GM23248 (cell line): ENCODE measurements around the gene CLSTN3. TPM values are rescaled to one million over a fixed set of nuclear protein-coding genes. Genes with fewer than 3 reads are reported as not detected.

Experiments
- DNase-seq: peaks from one replicate; pipeline ENCODE4 v3.0.0-alpha.2; 2015
- H2AFZ ChIP-seq: fragments of 200-600 bp; sonication (generic); 2 replicates; pipeline ENCODE4 v1.6.1; 2016; ENCODE audit warnings: antibody characterized with exemption
- H3F3A ChIP-seq: fragments of 200-600 bp; sonication (generic); 2 replicates; pipeline ENCODE4 v1.6.1; 2016; ENCODE audit warnings: mild to moderate bottlenecking, antibody characterized with exemption, mixed run types; ENCODE audit not compliant: insufficient read depth
- H3K27ac ChIP-seq: fragments of 200-600 bp; sonication (generic); 2 replicates; pipeline ENCODE4 v1.5.1; 2016; ENCODE audit warnings: mild to moderate bottlenecking
- H3K27me3 ChIP-seq: fragments of 200-600 bp; sonication (generic); replicated peaks from 2 replicates; pipeline ENCODE4 v1.6.1; 2016; ENCODE audit warnings: mild to moderate bottlenecking; ENCODE audit not compliant: insufficient read depth
- H3K36me3 ChIP-seq: fragments of 200-600 bp; sonication (generic); 2 replicates; pipeline ENCODE4 v1.6.1; 2016; ENCODE audit warnings: low read depth, mild to moderate bottlenecking
- H3K4me1 ChIP-seq: fragments of 200-600 bp; sonication (generic); 2 replicates; pipeline ENCODE4 v1.6.1; 2016; ENCODE audit warnings: mild to moderate bottlenecking; ENCODE audit not compliant: insufficient read depth
- H3K4me2 ChIP-seq: fragments of 200-600 bp; sonication (generic); one replicate; pipeline ENCODE4 v1.6.1; 2016; ENCODE audit warnings: mild to moderate bottlenecking; ENCODE audit not compliant: unreplicated experiment
- H3K4me3 ChIP-seq: fragments of 200-600 bp; sonication (generic); 2 replicates; pipeline ENCODE4 v1.5.1; 2016; ENCODE audit warnings: mild to moderate bottlenecking
- H3K79me2 ChIP-seq: fragments of 200-600 bp; sonication (generic); 2 replicates; pipeline ENCODE4 v1.6.1; 2016; ENCODE audit warnings: mild to moderate bottlenecking; ENCODE audit not compliant: insufficient read depth
- H3K9ac ChIP-seq: fragments of 200-600 bp; sonication (generic); 2 replicates; pipeline ENCODE4 v1.6.1; 2016; ENCODE audit warnings: mild to moderate bottlenecking
- H3K9me2 ChIP-seq: fragments of 200-600 bp; sonication (generic); 2 replicates; pipeline ENCODE4 v1.6.1; 2016; ENCODE audit warnings: mixed run types, mild to moderate bottlenecking, moderate library complexity; ENCODE audit not compliant: insufficient read depth
- H3K9me3 ChIP-seq: fragments of 200-600 bp; sonication (generic); one replicate; pipeline ENCODE4 v1.6.1; 2017; ENCODE audit warnings: low read depth
- H4K20me1 ChIP-seq: fragments of 200-600 bp; sonication (generic); 2 replicates; pipeline ENCODE4 v1.6.0; 2016; ENCODE audit not compliant: insufficient read depth
- EZH2 ChIP-seq: fragments of 200-600 bp; sonication (generic); IDR thresholded peaks from 2 replicates; pipeline ENCODE4 v1.6.1; 2018; ENCODE audit warnings: antibody characterized with exemption, mild to moderate bottlenecking; ENCODE audit not compliant: insufficient read depth, poor library complexity, severe bottlenecking
- EZH2phosphoT487 ChIP-seq: fragments of 200-600 bp; sonication (generic); IDR thresholded peaks from 2 replicates; pipeline ENCODE4 v1.6.1; 2018; ENCODE audit warnings: antibody characterized with exemption, moderate library complexity, mild to moderate bottlenecking, low read depth; ENCODE audit not compliant: insufficient read depth
- WGBS, 2 experiments: methylation state at CpG; one replicate each; pipeline ENCODE4 v1.1.6; 2015 to 2017; ENCODE audit warnings: low lambda C conversion rate in 2 of 2, low coverage in 1 of 2; ENCODE audit errors: missing lambda C conversion rate in 2 of 2; 5-methylcytosine and 5-hydroxymethylcytosine counted together
- in situ Hi-C: fragments of 300-500 bp; cut with MboI; formaldehyde crosslinking; loops from 2 replicates; pipeline ENCODE4 v1.15.0; 2020
- polyA plus RNA-seq: library from polyadenylated mRNA; unstranded; fragments of >200 nt; fragmentation: Nextera tagmentation; extraction: Ambion mirVana; gene quantifications from 2 replicates; pipeline ENCODE4 v1.2.1, GENCODE V29; 2016
- total RNA-seq: library from RNA; depleted of rRNA; stranded (reverse); fragments of >200 nt; shearing (Covaris generic); gene quantifications from 2 replicates; pipeline ENCODE4 v1.2.3, GENCODE V29; 2014

Gene CLSTN3
- total and polyA plus RNA-seq, 2 experiments from 2014 or later, result 1.8 to 4.5 TPM

GRCh38 chr12:7129287-7129871, 792 bp upstream of the CLSTN3 start:
- Histone ChIP-seq H3F3A (no peaks in the 10 kb centered on the region), H4K20me1 (no peaks in the 10 kb centered on the region), H3K4me1 (peaks cover 11% of the 10 kb centered on the region; the same call in 1 of the 2 replicates), H3K4me3 (peak overlapping the region; percentile 67), H3K27ac (no peak overlapping the region), H3K79me2 (no peaks in the 10 kb centered on the region), H2AFZ (peak overlapping the region; percentile 46), H3K9me3 (no peaks in the 10 kb centered on the region), H3K9ac (peak overlapping the region; percentile 16; the same call in 1 of the 2 replicates), H3K9me2 (no peaks in the 10 kb centered on the region), H3K27me3 (no peaks in the 10 kb centered on the region), H3K4me2 (peak overlapping the region; percentile 77), H3K36me3 (no peaks in the 10 kb centered on the region)
- peak; percentile 19 for DNase-seq
- TF ChIP-seq EZH2, result no peak
- TF ChIP-seq EZH2phosphoT487, result no peak
- in situ Hi-C loops, result no loop called here
- 5 to 7% methylated on average over 19 of the region's 19 CpGs for WGBS, 2 experiments

GRCh38 chr12:7130701-7131501, 730 bp downstream of the CLSTN3 start:
- no peaks in the 10 kb centered on the region for H3K36me3 ChIP-seq
- H3K27me3 ChIP-seq, result no peaks in the 10 kb centered on the region
- H4K20me1 ChIP-seq, result no peaks in the 10 kb centered on the region
- in situ Hi-C loops, result no loop called here
- H3K4me3 ChIP-seq, result peak overlapping the region; percentile 67
- TF ChIP-seq EZH2, result no peak
- no peak for TF ChIP-seq EZH2phosphoT487
- H3K9me2 ChIP-seq, result no peaks in the 10 kb centered on the region
- WGBS, 2 experiments, result 7 to 9% methylated on average over 29 to 32 of the region's 32 CpGs
- peak overlapping the region; percentile 77 for H3K4me2 ChIP-seq
- no peaks in the 10 kb centered on the region for H3F3A ChIP-seq
- H2AFZ ChIP-seq, result peak overlapping the region; percentile 56
- H3K9me3 ChIP-seq, result no peaks in the 10 kb centered on the region
- no peak overlapping the region for H3K27ac ChIP-seq
- H3K4me1 ChIP-seq, result peaks cover 11% of the 10 kb centered on the region; the same call in 1 of the 2 replicates
- 0 out of 2 replicates have a peak overlapping the region, but pooled peaks have one; percentile 16 for H3K9ac ChIP-seq
- H3K79me2 ChIP-seq, result no peaks in the 10 kb centered on the region
- DNase-seq, result peak; percentile 66

- Histone ChIP-seq H4K20me1 (no peaks in the 10 kb centered on the region), H3K9me3 (no peaks in the 10 kb centered on the region), H3K27ac (no peak overlapping the region), H2AFZ (no peak overlapping the region), H3K36me3 (no peaks in the 10 kb centered on the region), H3K27me3 (no peaks in the 10 kb centered on the region), H3K9me2 (no peaks in the 10 kb centered on the region), H3K9ac (no peak overlapping the region), H3K4me3 (no peak overlapping the region), H3K4me1 (peaks cover 11% of the 10 kb centered on the region; the same call in 1 of the 2 replicates), H3K4me2 (no peak overlapping the region), H3K79me2 (no peaks in the 10 kb centered on the region), H3F3A (no peaks in the 10 kb centered on the region)
- in situ Hi-C loops, result no loop called here
- 67 to 68% methylated on average over 6 to 7 of the region's 7 CpGs for WGBS, 2 experiments
- TF ChIP-seq EZH2 (no peak), EZH2phosphoT487 (no peak)
- no peak for DNase-seq
These were observed 1.3 kb downstream of the CLSTN3 start for GRCh38 chr12:7131502-7131866.

DNA sequence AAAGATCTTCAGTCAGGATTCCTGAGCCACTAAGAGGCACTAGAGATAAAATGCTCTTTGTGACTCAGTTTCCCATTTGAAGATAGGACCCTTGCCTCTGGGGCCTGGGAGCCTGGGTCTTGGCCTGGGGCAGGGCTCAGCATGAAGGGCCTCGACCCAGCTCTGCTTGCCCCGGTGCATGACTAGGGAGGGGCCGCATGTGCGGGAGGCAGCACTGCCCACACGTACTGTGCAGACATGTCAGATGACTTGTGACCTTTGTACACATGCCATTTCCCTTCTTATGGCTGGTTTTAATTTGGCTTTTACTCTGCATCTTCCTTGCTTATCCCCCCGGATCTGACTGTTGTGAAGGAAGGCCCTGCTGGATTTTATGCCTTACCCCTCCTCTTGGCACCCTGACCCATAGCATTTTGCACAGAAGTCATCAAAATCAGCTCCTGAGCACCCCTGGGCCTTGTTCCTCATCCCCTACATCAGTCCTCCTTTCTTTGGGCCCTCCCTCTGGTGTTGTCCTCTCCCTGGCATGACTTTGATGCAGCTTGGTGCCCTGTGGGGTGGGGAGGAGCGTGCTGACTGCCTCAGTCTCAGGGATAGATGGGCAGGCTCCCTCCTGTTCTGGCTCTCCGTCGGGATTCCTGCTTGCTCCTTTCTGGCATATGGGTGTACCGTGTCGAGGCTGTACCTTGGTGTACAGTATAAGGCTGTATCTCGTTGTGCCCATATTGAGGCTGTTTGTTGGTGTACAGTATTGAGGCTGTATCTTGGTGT, 4.4 kb downstream of the CLSTN3 start:
- Histone ChIP-seq H3K27ac (no peak overlapping the region), H3K36me3 (peaks cover 3% of the 10 kb centered on the region; the same call in 1 of the 2 replicates), H3F3A (no peaks in the 10 kb centered on the region), H3K79me2 (no peaks in the 10 kb centered on the region), H3K9me2 (no peaks in the 10 kb centered on the region), H3K9me3 (no peaks in the 10 kb centered on the region), H2AFZ (no peak overlapping the region), H3K4me2 (no peak overlapping the region), H3K4me1 (peaks cover 6% of the 10 kb centered on the region; the same call in 1 of the 2 replicates), H3K9ac (no peak overlapping the region), H3K4me3 (no peak overlapping the region), H4K20me1 (no peaks in the 10 kb centered on the region), H3K27me3 (no peaks in the 10 kb centered on the region)
- in situ Hi-C loops, result no loop called here
- TF ChIP-seq EZH2 (no peak), EZH2phosphoT487 (no peak)
- WGBS, 2 experiments, result 83% methylated on average over 12 of the region's 12 CpGs
- no peak for DNase-seq
